SK-N-MC (cell line): ENCODE measurements around the gene ERICH4.
"Not testable (repeated sequence)": the region's sequence is repeated elsewhere in the genome, so short reads cannot be mapped to it uniquely, and the experiment has no call there.

Experiments used
- DNase-seq: peaks from one replicate; pipeline ENCODE4 v3.0.0-alpha.2; 2011; ENCODE audit warnings: low read depth, low spot score
- H3K27ac ChIP-seq: fragments of 200-600 bp; sonication (generic); 2 replicates; pipeline ENCODE4 v1.5.1; 2016; ENCODE audit warnings: mixed run types
- H3K36me3 ChIP-seq: fragments of 200-600 bp; sonication (generic); 2 replicates; pipeline ENCODE4 v1.6.1; 2017; ENCODE audit warnings: antibody characterized with exemption, low read length, mixed read lengths; ENCODE audit not compliant: insufficient read depth
- H3K4me3 ChIP-seq: fragments of 200-600 bp; sonication (generic); 2 replicates; pipeline ENCODE4 v1.5.1; 2016
- H3K9ac ChIP-seq: fragments of 200-600 bp; sonication (generic); 2 replicates; pipeline ENCODE4 v1.8.0; 2017; ENCODE audit warnings: mixed run types, mixed read lengths; ENCODE audit not compliant: insufficient read length
- H3K9me3 ChIP-seq: fragments of 200-600 bp; sonication (generic); 2 replicates; pipeline ENCODE4 v1.6.1; 2017; ENCODE audit warnings: low read depth, mild to moderate bottlenecking, antibody characterized with exemption, low read length, moderate library complexity, mixed read lengths
- EZH2 ChIP-seq: fragments of 200-600 bp; sonication (generic); IDR thresholded peaks from one replicate; pipeline ENCODE4 v1.6.1; 2017; ENCODE audit warnings: antibody characterized with exemption
- FOXP2 ChIP-seq: optimal IDR thresholded peaks from 2 replicates; pipeline ENCODE3; 2011; ENCODE audit warnings: mild to moderate bottlenecking, moderate library complexity; ENCODE audit not compliant: insufficient read depth; ENCODE audit errors: extremely low read length, control extremely low read depth
- POLR2AphosphoS5 ChIP-seq: IDR thresholded peaks from 2 replicates; pipeline ENCODE4 v1.6.1; 2012; ENCODE audit warnings: mild to moderate bottlenecking, low read depth, low read length, borderline replicate concordance

ERICH4 gene

GRCh38 chr19:41449079-41449864 lies 6.3 kb downstream of the ERICH4 start:
- H3K27ac ChIP-seq: no peak overlapping the region
- H3K9me3 ChIP-seq: no peaks in the 10 kb centered on the region
- peak overlapping the region; percentile 78 for H3K4me3 ChIP-seq
- H3K36me3 ChIP-seq: no peaks in the 10 kb centered on the region
- H3K9ac ChIP-seq: peak overlapping the region; percentile 59
- DNase-seq: no peak
- TF ChIP-seq EZH2: no peak
- no peak for TF ChIP-seq POLR2AphosphoS5
- TF ChIP-seq FOXP2: no peak

GRCh38 chr19:41449865-41450178 lies 6.9 kb downstream of the ERICH4 start:
- H3K4me3 ChIP-seq: no peak overlapping the region
- DNase-seq: no peak
- H3K36me3 ChIP-seq: no peaks in the 10 kb centered on the region
- H3K9me3 ChIP-seq: no peaks in the 10 kb centered on the region
- H3K9ac ChIP-seq: no peak overlapping the region
- no peak overlapping the region for H3K27ac ChIP-seq
- TF ChIP-seq POLR2AphosphoS5: no peak

GRCh38 chr19:41452584-41453275 lies 9.8 kb downstream of the ERICH4 start:
- Histone ChIP-seq H3K36me3 (no peaks in the 10 kb centered on the region), H3K9me3 (no peaks in the 10 kb centered on the region), H3K9ac (no peak overlapping the region), H3K27ac (no peak overlapping the region), H3K4me3 (no peak overlapping the region)
- TF ChIP-seq POLR2AphosphoS5 (no peak), EZH2 (no peak), FOXP2 (no peak)
- DNase-seq: no peak

GRCh38 chr19:41455936-41456335 lies 13.0 kb downstream of the ERICH4 start:
- Histone ChIP-seq H3K36me3 (no peaks in the 10 kb centered on the region), H3K9me3 (no peaks in the 10 kb centered on the region), H3K9ac (no peak overlapping the region), H3K4me3 (no peak overlapping the region), H3K27ac (no peak overlapping the region)
- no peak for DNase-seq
- TF ChIP-seq EZH2: no peak
- no peak for TF ChIP-seq FOXP2
- TF ChIP-seq POLR2AphosphoS5: no peak

GRCh38 chr19:41456342-41456918 lies 13.5 kb downstream of the ERICH4 start:
- Histone ChIP-seq H3K36me3 (no peaks in the 10 kb centered on the region), H3K9ac (no peak overlapping the region), H3K9me3 (no peaks in the 10 kb centered on the region), H3K4me3 (no peak overlapping the region), H3K27ac (no peak overlapping the region)
- TF ChIP-seq POLR2AphosphoS5 (no peak), EZH2 (no peak), FOXP2 (no peak)
- no peak for DNase-seq

GRCh38 chr19:41457241-41457640 lies 14.3 kb downstream of the ERICH4 start:
- no peak for DNase-seq
- Histone ChIP-seq H3K9me3 (no peaks in the 10 kb centered on the region), H3K9ac (no peak overlapping the region), H3K27ac (no peak overlapping the region), H3K36me3 (no peaks in the 10 kb centered on the region), H3K4me3 (no peak overlapping the region)
- TF ChIP-seq FOXP2 (no peak), EZH2 (no peak), POLR2AphosphoS5 (no peak)

GRCh38 chr19:41462497-41462896 lies 19.5 kb downstream of the ERICH4 start:
- no peak overlapping the region for H3K27ac ChIP-seq
- DNase-seq: no peak
- H3K9ac ChIP-seq: no peak overlapping the region
- TF ChIP-seq EZH2: no peak
- TF ChIP-seq POLR2AphosphoS5: no peak
- no peak for TF ChIP-seq FOXP2
- no peaks in the 10 kb centered on the region for H3K36me3 ChIP-seq
- no peak overlapping the region for H3K4me3 ChIP-seq
- H3K9me3 ChIP-seq: no peaks in the 10 kb centered on the region

GRCh38 chr19:41463257-41464256 lies 20.6 kb downstream of the ERICH4 start:
- not testable (repeated sequence) for H3K27ac ChIP-seq, DNase-seq, H3K9me3 ChIP-seq, H3K36me3 ChIP-seq, H3K4me3 ChIP-seq, H3K9ac ChIP-seq
